Neutrophil (primary cell): ENCODE results near the gene MVB12B.

Experiments used
- H3K27ac ChIP-seq: fragments of 200-600 bp; sonication (generic); 2 replicates; pipeline ENCODE4 v1.5.1; 2016; ENCODE audit warnings: mild to moderate bottlenecking, moderate library complexity
- H3K27me3 ChIP-seq: fragments of 200-600 bp; sonication (generic); 2 replicates; pipeline ENCODE4 v1.6.0; 2016; ENCODE audit warnings: mild to moderate bottlenecking
- H3K36me3 ChIP-seq: fragments of 200-600 bp; sonication (generic); 2 replicates; pipeline ENCODE4 v1.5.1; 2017
- H3K4me1 ChIP-seq, 2 experiments: fragments of 200-600 bp in 1 of 2; sonication (generic) in 1 of 2; 1 replicate in 1 of 2; 2 replicates in 1 of 2; pipeline versions ENCODE4 v1.5.1 to v1.6.1; 2013 to 2016; ENCODE audit warnings: low read depth in 1 of 2, low read length in 1 of 2, mild to moderate bottlenecking in 1 of 2, moderate library complexity in 1 of 2; ENCODE audit not compliant: control insufficient read depth in 1 of 2, insufficient read depth in 1 of 2
- H3K4me3 ChIP-seq, 2 experiments: fragments of 200-600 bp in 1 of 2; sonication (generic) in 1 of 2; 1 replicate in 1 of 2; 2 replicates in 1 of 2; pipeline ENCODE4 v1.5.1; 2013 to 2016; ENCODE audit warnings: low read depth in 1 of 2, low read length in 1 of 2, mild to moderate bottlenecking in 1 of 2, moderate library complexity in 1 of 2
- H3K9me3 ChIP-seq: fragments of 200-600 bp; sonication (generic); 2 replicates; pipeline ENCODE4 v1.5.1; 2016
- TF ChIP-seq, protein P1 (sequence below): fragments of 200-600 bp; sonication (generic); IDR thresholded peaks from 2 replicates; pipeline ENCODE4 v1.5.1; 2016; ENCODE audit warnings: antibody characterized with exemption

MVB12B gene

DNA sequence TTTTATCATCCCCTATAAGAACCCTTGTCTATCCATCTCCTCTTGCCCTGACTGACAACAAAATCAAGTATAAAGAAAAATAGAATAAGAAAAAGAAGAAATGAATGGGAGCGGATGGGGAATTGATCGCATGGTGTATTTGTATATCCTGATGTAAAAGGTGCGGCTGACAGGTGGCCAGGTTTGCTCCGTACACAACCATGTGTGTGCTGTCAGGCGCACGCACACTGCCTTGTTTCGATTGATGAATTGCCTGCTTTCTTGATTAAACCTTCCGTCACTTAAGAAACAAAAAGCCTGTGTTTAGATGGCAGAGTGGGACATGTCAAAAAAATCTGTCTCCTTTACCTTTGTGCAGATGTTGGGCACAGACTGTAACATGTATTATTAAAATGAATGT lies 102.6 kb downstream of the MVB12B start:
- Histone ChIP-seq H3K4me1 (peaks cover 58 to 59% of the 10 kb centered on the region in 2 experiments), H3K36me3 (no peaks in the 10 kb centered on the region), H3K4me3 (peak overlapping the region in 1 of 2 experiments; percentile 17), H3K9me3 (no peaks in the 10 kb centered on the region), H3K27me3 (no peaks in the 10 kb centered on the region), H3K27ac (peak overlapping the region; percentile 71)
- TF ChIP-seq, protein P1, sequence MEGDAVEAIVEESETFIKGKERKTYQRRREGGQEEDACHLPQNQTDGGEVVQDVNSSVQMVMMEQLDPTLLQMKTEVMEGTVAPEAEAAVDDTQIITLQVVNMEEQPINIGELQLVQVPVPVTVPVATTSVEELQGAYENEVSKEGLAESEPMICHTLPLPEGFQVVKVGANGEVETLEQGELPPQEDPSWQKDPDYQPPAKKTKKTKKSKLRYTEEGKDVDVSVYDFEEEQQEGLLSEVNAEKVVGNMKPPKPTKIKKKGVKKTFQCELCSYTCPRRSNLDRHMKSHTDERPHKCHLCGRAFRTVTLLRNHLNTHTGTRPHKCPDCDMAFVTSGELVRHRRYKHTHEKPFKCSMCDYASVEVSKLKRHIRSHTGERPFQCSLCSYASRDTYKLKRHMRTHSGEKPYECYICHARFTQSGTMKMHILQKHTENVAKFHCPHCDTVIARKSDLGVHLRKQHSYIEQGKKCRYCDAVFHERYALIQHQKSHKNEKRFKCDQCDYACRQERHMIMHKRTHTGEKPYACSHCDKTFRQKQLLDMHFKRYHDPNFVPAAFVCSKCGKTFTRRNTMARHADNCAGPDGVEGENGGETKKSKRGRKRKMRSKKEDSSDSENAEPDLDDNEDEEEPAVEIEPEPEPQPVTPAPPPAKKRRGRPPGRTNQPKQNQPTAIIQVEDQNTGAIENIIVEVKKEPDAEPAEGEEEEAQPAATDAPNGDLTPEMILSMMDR: no peak

DNA sequence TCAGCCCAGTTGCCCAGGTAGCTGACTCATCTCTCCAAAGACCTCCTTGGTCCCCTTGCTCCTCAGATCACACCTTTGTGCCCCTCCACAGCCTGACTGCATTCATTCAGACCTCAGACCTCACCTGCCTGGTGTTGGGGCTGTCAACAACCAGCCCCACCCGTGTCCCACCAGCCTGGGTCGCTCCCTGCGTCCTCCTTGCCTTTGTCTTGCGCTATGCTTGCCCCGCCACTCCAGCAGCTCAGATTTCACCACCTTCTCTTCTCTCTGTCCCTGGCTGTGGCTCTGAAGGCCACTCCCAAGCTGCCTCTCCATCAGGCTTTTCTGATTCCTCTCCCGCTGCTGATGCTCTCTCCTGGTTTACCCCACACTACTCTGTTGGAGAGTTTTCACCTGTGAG lies 103.5 kb downstream of the MVB12B start:
- H3K27ac ChIP-seq: peak overlapping the region; percentile 71
- no peaks in the 10 kb centered on the region for H3K27me3 ChIP-seq
- peaks cover 49 to 50% of the 10 kb centered on the region in 2 experiments for H3K4me1 ChIP-seq
- no peaks in the 10 kb centered on the region for H3K9me3 ChIP-seq
- H3K4me3 ChIP-seq: peak overlapping the region in 1 of 2 experiments; percentile 17
- H3K36me3 ChIP-seq: no peaks in the 10 kb centered on the region
- TF ChIP-seq, protein P1: no peak

DNA sequence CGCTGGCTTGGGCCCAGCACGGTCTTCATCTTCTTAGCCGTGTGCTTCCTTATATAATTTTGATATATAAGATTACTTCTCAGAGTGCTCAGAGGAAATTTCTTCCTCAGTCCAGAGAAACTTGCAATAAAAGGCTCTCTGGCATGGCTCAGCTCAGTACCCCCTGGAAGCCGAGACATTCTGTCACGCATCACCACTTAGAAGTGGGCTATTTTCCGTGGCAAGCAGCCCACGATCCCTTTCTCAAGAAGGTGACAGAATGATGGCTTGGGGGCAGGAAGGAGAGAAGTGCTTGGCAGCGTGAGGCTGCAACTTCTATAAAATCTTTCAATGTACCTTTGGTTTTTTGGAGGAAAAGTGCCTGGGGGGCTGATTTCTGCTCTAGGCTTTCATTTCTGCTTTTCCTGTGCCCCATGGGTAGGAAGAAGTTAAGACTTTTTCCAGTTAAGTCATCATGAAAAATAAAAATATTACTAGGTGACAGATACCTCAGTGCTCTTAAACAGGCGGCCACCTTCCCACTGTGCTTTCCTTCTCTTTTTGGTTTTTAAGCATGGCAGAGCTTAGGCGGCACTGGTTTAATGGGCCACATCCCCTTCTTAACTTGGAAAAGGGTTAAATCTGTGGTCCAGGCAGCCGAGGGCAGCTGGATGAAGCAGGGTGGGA lies 104.6 kb downstream of the MVB12B start:
- TF ChIP-seq, protein P1: no peak
- Histone ChIP-seq H3K4me3 (no peak overlapping the region), H3K9me3 (no peaks in the 10 kb centered on the region), H3K27me3 (no peaks in the 10 kb centered on the region), H3K27ac (peak overlapping the region; percentile 71), H3K36me3 (no peaks in the 10 kb centered on the region), H3K4me1 (peaks cover 47 to 49% of the 10 kb centered on the region in 2 experiments)

DNA sequence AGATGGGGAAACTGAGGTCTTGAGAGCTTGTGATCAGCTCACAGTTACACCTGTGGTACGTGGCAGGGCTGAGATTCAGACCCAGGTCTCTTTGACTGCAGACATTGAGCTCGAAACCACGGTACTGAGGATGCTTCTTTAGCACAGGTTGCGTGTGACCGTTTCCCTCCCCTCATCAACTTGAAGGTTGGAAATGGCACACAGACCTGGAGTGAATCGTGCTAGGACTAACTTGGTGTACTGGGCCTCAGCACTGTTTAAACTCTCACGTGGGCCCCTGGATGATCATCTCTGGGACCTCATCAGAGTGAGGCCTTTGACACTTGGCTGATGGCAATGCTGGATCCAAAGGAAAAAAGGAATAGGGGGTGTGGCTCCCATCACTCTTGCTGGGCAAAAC lies 106.0 kb downstream of the MVB12B start:
- H3K36me3 ChIP-seq: no peaks in the 10 kb centered on the region
- no peaks in the 10 kb centered on the region for H3K27me3 ChIP-seq
- peaks cover 36 to 42% of the 10 kb centered on the region in 2 experiments for H3K4me1 ChIP-seq
- H3K9me3 ChIP-seq: no peaks in the 10 kb centered on the region
- no peak overlapping the region for H3K27ac ChIP-seq
- TF ChIP-seq, protein P1: no peak
- H3K4me3 ChIP-seq: no peak overlapping the region

DNA sequence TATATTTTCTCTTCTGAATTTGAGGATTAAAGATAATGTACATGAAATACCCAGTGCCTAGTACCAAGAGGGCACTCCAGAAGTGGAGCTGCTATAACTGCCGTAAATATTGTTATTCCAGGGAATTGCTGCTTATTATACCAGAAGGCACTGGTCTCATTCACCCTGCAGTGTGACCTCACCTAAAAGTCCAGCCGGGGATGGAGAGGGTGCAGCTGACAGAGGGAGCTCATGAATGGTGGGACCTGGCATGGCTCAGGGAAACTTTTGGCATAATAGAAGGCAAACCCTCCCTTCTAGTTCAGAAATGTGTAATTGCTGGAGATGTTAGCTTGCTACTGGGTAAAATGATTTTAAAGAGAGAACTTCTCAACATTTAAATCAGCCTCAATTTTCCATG lies 108.5 kb downstream of the MVB12B start:
- H3K27me3 ChIP-seq: no peaks in the 10 kb centered on the region
- TF ChIP-seq, protein P1: no peak
- H3K36me3 ChIP-seq: no peaks in the 10 kb centered on the region
- H3K4me3 ChIP-seq: no peak overlapping the region
- H3K9me3 ChIP-seq: no peaks in the 10 kb centered on the region
- peaks cover 11 to 17% of the 10 kb centered on the region in 2 experiments for H3K4me1 ChIP-seq
- H3K27ac ChIP-seq: no peak overlapping the region
